Upper lobe of left lung (tissue), 4 donors: ENCODE results near the gene ZNF385B.

Experiments
- EP300 ChIP-seq, 4 donors: sonication (generic); formaldehyde crosslinking; IDR thresholded peaks; one replicate each; pipeline ENCODE4 v1.5.1; 2017; ENCODE audit warnings: antibody characterized with exemption in 4 of 4, control low read depth in 2 of 4
- TF ChIP-seq, protein P1 (sequence below), 6 experiments: fragments of 450-650 bp in 4 of 6; fragments of 200-600 bp in 2 of 6; sonication (generic) in 2 of 6; IDR thresholded peaks; one replicate each; pipeline ENCODE4 v1.5.1; 2016 to 2019; ENCODE audit warnings: antibody characterized with exemption in 6 of 6

DNA sequence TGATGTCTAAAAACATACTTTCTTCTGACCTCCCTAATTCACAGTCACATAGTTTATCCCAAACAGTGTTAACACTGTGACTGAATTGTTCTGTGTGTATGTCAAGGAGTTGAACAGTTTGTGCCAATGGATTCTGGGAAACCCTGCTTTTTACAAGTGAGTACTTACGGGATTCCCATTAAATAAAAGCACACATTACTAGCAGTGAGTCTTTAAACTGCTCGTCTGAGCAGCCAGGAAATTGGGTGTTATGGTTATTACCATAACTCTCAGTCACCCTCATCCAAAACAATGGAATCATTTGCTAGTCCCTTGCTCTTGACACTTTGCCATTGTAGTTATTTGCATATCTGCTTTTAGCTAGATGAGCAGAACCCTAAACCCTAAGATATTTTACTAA is 209.1 kb downstream of the ZNF385B start:
- TF ChIP-seq, protein P1, sequence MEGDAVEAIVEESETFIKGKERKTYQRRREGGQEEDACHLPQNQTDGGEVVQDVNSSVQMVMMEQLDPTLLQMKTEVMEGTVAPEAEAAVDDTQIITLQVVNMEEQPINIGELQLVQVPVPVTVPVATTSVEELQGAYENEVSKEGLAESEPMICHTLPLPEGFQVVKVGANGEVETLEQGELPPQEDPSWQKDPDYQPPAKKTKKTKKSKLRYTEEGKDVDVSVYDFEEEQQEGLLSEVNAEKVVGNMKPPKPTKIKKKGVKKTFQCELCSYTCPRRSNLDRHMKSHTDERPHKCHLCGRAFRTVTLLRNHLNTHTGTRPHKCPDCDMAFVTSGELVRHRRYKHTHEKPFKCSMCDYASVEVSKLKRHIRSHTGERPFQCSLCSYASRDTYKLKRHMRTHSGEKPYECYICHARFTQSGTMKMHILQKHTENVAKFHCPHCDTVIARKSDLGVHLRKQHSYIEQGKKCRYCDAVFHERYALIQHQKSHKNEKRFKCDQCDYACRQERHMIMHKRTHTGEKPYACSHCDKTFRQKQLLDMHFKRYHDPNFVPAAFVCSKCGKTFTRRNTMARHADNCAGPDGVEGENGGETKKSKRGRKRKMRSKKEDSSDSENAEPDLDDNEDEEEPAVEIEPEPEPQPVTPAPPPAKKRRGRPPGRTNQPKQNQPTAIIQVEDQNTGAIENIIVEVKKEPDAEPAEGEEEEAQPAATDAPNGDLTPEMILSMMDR (IDR thresholded peaks at IDR 0.05), result no peak
- peak in 1 of 4 donors; percentile 15 for TF ChIP-seq EP300 (IDR thresholded peaks at IDR 0.05)
